Sciatic nerve (tissue), 2 donors: ENCODE measurements around the gene MICA. TPM values are rescaled to one million over a fixed set of nuclear protein-coding genes. Genes with fewer than 3 reads are reported as not detected.
"Not testable (repeated sequence)": the region's sequence is repeated elsewhere in the genome, so short reads cannot be mapped to it uniquely, and the experiment has no call there.

Source experiments
- ATAC-seq: fragments of 200-7000 bp; cut with Tn5 transposase; one replicate; pipeline ENCODE4 v1.9.1; 2020; ENCODE audit warnings: mild to moderate bottlenecking, moderate library complexity
- DNase-seq: peaks from one replicate; pipeline ENCODE4 v3.0.0-alpha.2; 2020; ENCODE audit warnings: low spot score
- intact Hi-C: fragments of 100-400 bp; cut with DNase I; formaldehyde crosslinking; loops from one replicate; pipeline ENCODE4 v1.14.2; 2022
- total RNA-seq: library from RNA; stranded (reverse); fragmentation: NEBNext Ultra II Directional; extraction: Animal tissue kit (Norgen Biotek cat#: 25700); gene quantifications from one replicate; pipeline ENCODE4 v1.2.1, GENCODE V29; 2021
- donor health status: DM: no; HTN: no; CAD: no.
- donor health status: DM: no; HTN: no; CAD: no.

MICA gene
- total RNA-seq, 1 donor from 2014 or later = 26.5 TPM

DNA sequence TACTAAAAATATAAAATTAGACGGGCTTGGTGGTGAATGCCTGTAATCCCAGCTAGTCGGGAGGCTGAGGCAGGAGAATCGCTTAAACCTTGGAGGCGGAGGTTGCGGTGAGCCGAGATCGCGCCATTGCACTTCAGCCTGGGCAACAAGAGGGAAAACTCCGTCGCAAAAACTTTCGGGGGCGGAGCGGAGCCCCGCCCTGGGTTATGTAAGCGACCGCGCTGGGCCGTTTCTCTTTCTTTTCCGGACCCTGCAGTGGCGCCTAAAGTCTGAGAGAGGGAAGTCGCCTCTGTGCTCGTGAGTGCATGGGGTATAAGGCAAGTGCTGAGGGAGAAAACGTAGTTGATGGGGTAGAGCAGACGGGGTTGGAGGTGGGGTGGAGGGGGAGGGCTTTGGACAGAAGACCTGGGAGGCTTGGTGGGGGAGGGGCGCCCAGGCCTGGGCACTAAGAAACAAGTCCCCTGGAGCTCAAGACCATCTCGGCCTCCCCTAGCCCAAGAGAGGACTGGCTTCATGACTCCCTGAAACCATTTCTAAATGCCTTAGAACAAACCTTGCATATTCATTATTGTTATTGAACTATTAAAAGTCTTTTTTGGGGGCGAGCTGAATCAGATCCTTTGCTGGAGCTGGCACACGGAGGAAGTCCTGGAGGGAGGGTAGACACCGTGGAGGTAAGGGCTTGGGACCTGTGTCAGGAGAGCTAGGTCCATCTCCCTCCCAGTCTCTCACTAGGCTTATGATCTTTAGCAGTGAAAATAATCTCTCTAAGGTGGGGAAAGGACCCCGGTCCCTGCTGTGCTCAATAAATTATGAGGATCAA, 2.7 kb upstream of the MICA start:
- ATAC-seq (peak; percentile 84), DNase-seq (peak; percentile 91)
- intact Hi-C loops = no loop called here

DNA sequence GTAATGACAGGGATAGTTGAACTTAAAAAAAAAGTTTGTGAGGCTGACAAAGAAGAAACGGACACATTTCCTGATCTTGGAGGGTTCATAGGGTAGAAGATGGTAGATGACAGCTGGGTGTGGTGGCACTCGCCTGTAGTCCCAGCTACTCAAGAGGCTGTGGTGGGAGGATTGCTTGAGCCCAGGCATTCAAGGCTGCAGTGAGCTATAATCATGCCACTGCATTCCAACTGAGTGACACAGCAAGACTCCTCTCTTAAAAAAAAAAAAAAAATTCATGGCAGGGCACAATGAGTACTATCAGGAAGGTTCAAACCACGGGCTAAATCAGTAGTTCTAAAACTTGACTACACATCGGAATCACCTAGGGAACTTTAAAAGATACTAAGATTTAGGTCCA, 2.0 kb upstream of the MICA start:
- ATAC-seq (no peak), DNase-seq (no peak)
- intact Hi-C loops = no loop called here

DNA sequence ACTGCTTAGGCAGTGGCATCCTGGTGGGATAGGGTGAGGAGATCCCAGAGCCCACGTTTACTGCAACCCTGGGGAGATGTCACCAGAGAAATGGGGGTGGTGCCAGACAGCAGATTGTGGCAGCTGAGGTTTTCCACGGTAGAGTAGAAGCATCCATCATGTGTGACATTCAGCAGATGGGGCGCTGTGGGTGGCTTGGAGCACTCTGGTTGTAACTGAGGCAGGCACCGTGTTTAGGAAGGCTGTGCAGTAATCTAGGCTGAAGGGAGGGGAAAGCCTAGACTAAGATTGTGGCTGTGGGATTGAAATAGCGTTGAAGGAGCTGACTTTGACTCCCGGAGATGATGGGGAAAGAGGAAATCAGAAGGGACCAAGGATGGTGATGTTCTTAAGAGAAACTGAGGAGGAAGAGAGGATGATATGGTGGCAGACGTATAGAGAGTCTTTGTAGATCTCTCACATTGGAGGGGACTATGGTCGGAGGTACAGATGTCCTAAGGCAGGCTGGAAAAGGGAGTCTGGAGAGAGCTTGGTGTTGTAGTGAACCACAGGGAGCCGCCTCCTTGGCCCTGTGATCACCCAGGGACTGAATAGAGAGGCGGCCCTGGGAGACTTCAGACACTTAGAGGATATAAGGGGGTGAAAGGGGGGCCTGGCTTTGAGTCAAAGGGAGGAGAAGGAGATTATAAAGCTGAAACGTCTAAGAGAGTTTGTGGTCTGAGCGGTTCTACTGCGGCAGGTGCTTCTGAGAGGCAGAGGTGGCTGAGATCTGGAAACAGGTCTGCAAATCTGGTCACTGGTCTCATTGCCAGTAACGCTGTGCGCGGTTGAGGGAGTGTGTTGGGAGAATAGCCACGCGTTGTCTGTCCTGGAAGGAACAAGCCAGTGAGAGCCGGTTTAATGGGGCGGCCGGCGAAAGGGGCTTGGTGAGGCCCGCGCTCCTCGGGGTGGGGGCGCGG, 792 bp upstream of the MICA start:
- DNase-seq (no peak), ATAC-seq (peak; percentile 2)
- intact Hi-C loops = no loop called here

DNA sequence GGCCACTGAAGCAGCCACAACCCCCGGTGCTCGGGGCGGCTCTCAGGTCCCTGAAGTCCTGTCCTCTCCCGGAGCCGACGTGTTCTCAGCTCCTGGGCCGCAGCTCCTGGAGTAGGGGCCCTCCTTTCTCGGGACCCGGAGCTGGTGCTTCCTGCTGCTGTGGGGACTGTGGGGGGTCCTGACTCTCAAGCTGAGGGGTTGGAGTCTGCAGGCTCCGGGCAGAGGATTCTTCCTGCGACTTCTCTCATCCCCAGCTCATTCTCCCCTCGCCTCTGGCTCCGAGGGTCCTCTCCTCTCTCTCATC, 618 bp downstream of the MICA start:
- intact Hi-C loops, ATAC-seq, DNase-seq: not testable (repeated sequence)

DNA sequence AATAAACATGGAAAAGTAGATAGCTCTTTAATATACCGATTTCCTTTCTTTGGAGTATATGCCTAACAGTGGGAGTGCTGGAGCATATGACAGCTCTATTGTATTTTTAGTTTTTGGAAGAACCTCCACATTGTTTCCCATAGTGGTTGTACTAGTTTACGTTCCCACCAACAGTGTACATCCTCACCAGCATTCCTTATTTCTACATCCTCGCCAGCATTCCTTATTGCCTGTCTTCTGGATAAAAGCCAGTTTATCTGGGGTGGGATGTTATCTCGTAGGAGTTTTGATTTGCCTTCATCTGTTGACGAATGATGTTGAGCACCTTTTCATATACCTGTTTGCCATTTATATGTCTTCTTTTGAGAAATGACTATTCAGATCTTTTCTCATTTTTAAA, 2.6 kb downstream of the MICA start:
- no peak for ATAC-seq
- intact Hi-C loops = no loop called here
- DNase-seq = no peak

DNA sequence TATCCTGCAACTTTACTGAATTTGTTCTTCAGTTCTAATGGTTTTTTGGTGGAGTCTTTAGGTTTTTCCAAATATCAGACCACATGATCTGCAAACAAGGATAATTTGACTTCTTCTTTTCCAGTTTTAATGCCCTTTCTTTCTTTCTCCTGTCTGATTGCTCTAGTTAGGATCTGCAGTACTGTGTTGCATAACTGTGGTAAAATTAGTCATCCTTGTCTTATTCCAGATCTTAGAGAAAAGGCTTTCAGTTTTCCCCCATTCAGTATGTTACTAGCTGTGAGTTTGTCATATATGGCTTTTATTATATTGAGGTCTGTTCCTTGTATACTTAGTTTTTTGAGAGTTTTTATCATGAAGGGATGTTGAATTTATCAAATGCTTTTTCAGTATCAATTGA, 4.3 kb downstream of the MICA start:
- ATAC-seq (no peak), DNase-seq (no peak)
- intact Hi-C loops = no loop called here

DNA sequence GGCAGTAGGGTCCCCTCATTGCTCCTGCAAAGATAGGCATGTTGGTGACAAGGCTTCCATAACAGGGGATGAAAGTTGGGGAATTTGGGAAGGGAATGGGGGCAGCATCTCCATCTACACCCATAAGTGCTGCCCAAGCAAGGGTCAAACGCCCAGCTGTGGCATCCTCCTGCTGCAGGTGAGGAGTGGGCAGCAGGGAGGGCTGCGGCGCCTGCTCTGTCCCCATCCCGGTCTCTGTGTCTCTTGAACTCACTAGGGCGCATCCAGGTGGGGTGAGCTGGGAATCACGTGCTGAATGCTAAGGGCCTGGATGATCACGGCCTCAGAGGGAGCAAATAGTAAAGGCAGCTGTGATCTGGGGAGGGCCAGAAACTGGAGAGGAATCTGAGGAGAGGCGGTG, 9.1 kb downstream of the MICA start:
- no peak for ATAC-seq
- intact Hi-C loops = no loop called here
- DNase-seq = no peak

DNA sequence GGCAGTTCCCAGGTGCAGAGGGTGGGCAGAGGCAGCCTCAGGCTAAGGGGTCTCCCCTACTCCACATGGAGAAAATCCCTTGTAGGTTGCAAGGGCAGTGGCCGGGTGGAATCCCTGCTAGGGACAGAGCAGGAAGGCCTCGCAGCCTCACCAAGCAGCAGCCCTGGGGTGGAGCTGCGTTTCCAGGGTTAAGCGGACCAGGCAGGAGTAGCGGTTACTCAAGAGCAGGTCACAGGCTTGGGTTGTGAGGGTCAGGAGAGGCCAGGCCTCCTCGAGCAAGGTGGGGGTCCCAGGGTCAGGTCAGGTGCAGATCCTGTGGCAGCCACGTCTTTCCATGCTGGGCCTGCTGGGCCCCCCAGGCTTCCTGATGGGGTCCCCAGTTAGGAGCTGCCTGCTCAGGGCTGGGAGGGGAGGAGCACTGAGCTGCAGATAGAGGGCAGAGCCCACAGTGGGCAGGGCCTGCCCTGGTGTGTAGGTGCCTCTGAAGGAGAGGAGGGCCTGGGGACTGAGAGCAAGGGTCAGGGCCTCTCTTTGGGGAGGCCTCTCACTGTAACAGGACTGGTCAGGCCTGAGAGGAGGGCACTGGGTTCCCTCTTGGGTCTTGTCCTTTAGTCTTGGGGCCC, 10.9 kb downstream of the MICA start:
- ATAC-seq, intact Hi-C loops, DNase-seq: not testable (repeated sequence)

DNA sequence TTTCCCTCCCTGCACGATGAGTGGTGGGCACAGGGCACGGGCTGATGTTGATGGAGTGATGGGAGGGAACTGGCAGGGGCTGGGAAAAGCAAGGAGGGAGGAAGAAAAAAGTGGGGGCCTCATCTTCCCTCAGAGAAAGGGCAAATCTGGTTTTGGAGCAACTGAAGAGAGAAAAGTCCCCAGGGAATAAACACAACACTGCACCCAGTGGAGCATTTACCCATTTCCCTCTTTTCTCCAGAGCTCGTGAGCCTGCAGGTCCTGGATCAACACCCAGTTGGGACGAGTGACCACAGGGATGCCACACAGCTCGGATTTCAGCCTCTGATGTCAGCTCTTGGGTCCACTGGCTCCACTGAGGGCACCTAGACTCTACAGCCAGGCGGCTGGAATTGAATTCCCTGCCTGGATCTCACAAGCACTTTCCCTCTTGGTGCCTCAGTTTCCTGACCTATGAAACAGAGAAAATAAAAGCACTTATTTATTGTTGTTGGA, 11.4 kb downstream of the MICA start:
- ATAC-seq = no peak
- DNase-seq = no peak
- intact Hi-C loops = no loop called here

DNA sequence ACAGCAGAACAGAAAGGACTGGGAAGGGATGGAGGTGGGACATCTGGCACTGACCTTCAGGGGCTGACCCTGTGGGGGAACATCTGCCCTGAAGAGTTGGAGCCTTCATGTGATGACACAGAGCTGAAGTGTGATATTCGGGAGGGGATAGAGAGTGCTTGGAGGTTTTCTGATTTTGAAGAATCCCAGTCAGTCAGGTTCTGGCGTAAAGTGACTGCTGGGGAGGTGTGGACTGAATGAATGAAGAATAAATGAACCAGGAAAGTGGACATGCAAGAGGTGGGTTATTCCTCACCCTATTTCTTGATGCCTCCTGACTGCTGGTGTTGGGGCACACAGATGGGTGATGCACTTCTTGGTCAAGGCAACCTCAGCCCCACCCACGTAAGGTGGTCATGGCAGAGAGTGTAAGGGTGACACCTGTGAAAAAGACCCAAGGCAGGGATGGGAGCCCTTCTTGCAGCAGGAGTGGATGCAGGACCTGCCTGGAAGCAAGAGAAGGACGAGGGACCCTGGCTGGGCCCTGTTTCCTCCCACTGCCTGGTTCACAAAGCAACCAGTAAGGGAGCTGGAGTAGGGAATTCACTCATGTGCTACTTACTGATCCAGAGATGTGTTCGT, 13.1 kb downstream of the MICA start:
- no peak for ATAC-seq
- no peak for DNase-seq
- intact Hi-C loops = no loop called here

DNA sequence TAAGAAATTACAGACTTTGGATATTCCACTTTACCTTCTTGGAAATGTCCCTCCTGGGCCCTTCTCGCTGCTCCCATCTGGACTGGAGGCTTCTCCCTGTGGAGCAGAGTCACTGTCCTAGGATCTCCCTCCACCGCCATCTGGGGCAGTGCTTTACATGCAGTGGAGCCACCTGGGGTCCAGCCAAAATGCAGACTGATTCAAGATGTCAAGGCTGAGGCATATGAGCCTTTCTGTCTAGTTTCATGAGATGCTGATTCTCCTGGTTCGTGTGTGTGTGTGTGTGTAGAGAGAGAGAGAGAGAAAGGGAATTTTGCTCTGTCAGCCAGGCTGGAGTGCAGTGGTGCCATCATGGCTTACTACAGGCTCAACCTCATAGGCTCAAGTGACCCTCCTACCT, 14.9 kb downstream of the MICA start:
- intact Hi-C loops = no loop called here

DNA sequence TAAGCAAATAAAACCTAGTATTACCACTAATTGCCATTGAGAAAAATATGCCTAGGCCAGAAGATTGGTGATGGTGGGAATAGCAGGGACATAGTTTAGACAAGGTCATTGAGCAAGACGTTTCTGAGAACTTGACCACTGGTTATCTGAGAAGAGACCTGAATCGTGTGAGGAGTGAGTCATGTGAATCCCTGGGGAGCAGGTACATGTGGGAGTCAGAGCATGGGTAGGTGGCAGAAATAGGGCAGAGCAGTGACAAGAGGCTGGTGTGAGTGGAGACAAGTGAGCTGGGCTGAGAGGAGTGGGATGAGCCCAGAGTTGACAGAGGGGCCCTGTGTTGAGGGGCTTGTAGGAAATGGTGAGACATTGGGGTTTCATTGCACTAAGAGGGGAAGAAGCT, 16.4 kb downstream of the MICA start:
- intact Hi-C loops = no loop called here
- DNase-seq (no peak), ATAC-seq (no peak)

More for the DNA sequence above, 14.9 kb downstream of the MICA start:
- DNase-seq = no peak
- no peak for ATAC-seq

DNA sequence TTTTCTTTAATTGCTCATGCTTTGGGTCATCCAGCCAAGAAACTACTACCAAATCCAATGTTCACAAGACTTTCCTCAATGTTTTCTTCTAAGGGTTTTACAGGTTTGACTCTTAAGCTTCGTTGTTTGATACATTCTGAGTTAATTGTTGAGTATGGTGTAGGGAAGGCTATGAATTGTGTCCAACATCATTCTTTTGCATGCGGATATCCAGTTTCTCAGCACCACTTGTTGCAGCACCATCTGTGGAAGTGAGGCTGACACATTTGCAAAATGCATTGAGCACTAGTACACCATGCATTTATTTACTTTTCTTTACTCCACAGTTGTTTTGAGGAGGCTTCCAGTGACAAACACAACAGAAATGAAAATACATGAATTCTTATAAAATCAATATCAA, 17.2 kb downstream of the MICA start:
- ATAC-seq (no peak), DNase-seq (no peak)
- intact Hi-C loops = no loop called here

DNA sequence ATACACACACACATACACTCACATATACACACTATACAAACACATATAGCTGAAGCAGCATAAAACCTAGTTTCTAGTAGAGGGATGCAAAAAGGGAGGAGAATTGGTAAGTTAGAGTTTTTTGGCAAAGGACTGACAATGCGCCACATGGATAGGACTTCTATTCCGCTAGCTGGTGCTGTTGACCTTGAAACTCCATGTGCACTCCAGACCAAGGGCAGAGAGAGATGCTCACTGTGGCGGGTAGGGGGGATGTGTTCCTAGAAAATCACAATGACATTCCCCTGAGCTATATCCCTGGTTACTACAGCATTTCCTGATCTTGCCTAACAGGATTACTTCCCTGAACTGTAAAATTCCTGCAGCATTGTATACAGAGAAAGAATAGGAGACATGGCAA, 19.2 kb downstream of the MICA start:
- DNase-seq (no peak), ATAC-seq (no peak)
- intact Hi-C loops = no loop called here

DNA sequence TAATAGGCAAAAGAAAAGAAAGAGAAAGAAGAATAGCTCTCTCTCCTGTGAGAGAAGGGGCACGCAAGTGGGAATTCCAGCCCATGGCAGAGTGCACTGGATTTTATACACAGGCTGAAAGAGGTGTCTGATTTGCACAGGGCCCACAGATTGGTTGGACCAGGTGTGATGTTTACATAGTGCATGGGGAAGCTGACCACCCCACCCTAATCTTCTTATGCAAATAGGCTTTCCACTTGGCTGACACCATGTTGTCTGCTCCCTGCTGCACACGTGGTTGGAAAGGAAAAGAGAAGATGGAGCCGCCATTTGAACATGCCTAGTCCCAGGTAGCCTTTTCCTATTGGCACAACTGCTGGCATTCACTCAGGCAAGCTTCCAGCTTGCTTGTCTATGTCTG, 20.2 kb downstream of the MICA start:
- ATAC-seq (no peak), DNase-seq (no peak)
- intact Hi-C loops = no loop called here

DNA sequence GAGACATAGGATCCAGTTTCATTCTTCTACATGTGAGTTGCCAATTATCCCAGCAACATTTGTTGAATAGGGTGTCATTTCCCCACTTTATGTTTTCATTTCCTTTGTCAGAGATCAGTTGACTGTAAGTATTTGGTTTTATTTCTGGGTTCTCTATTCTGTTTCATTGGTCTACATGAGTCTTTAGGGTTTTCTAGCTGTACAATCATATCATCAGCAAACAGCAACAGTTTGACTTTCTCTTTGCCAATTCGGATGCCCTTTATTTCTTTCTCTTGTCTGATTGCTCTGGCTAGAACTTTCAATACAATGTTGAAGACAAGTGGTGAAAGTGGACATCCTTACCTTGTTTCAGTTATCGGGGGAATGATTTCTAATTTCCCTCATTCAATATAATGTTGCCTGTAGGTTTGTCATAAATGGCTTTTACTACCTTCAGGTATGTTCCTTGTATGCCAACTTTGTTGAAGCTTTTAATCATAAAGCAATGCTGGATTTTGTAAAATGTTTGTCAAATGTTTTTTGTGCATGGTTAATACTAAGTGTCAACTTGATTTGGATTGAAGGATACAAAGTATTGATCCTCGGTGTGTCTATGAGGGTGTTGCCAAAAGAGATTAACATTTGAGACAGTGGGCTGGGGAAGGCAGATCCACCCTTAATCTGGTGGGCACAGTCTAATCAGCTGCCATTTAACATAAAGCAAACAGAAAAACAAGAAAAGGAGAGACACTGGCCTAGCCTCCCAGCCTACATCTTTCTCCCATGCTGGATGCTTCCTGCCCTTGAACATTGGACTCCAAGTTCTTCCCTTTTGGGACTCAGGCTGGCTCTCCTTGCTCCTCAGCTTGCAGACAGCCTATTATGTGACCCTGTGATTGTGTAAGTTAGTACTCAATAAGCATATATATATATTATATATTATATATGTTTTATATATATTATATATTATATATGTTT, 23.3 kb downstream of the MICA start:
- ATAC-seq (no peak), DNase-seq (no peak)
- intact Hi-C loops = no loop called here

DNA sequence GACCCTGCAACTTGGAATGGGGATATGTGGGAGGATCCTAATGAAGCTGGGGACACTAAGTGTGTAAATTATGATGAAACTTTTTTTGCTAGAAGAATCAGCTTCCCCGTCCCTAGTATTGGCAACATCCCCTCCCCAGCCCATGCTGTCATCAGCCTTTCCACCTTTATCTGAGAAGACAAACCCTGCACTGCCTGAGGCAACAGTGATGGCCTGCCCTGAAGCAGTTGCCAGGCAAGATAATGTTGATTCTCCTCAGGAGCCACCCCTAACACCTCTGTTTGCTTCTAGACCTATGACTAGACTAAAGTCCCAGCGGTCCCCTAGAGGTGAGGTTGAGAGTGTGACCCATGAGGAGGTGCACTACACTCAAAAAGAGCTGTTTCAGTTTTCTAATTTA, 27.1 kb downstream of the MICA start:
- DNase-seq = no peak

DNA sequence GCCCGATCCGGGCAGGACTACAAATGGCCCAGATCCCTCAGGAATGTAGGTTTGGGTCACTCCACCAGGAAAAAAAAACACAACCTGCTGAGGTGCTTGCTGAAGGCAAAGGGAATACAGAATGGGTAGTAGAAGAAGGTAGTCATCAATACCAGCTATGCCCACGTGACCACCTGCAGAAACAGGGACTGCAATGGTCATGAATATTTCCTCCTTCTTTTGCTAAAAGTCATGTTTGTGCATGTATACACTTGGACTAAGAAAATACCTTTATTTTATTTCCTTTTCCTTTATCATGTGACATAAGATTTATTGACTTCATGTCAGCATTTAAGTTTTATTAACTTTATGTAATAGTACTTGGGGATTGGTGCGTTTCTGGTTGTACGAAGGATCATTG, 31.7 kb downstream of the MICA start:
- DNase-seq, ATAC-seq, intact Hi-C loops: not testable (repeated sequence)

More for the DNA sequence above, 27.1 kb downstream of the MICA start:
- no peak for ATAC-seq
- intact Hi-C loops = no loop called here
